Neural cell (in vitro differentiated cells): ENCODE results near the gene MRTFB. TPM values are rescaled to one million over a fixed set of nuclear protein-coding genes. Genes with fewer than 3 reads are reported as not detected.

Experiments used
- H2AFZ ChIP-seq: fragments of 200-600, 300-800 bp; sonication (generic), shearing (Covaris generic); 2 replicates; pipeline ENCODE4 v1.6.0; 2014; ENCODE audit warnings: low read depth, mild to moderate bottlenecking, antibody characterized with exemption, low read length, moderate library complexity
- H3F3A ChIP-seq: fragments of 200-600 bp; shearing (Covaris generic); 2 replicates; pipeline ENCODE4 v1.6.1; 2016; ENCODE audit warnings: mild to moderate bottlenecking, moderate library complexity, mixed read lengths, antibody characterized with exemption, low read length; ENCODE audit not compliant: insufficient read depth, poor library complexity, severe bottlenecking
- H3K27ac ChIP-seq: fragments of 200-600, 300-800 bp; sonication (generic), shearing (Covaris generic); 2 replicates; pipeline ENCODE4 v1.5.1; 2014; ENCODE audit warnings: mild to moderate bottlenecking, low read length, moderate library complexity
- H3K27me3 ChIP-seq: fragments of 300-800, 200-600 bp; sonication (generic), shearing (Covaris generic); 2 replicates; pipeline ENCODE4 v1.6.0; 2014; ENCODE audit warnings: mild to moderate bottlenecking, low read depth, low read length, moderate library complexity; ENCODE audit not compliant: insufficient read depth
- H3K36me3 ChIP-seq: fragments of 300-800, 200-600 bp; sonication (generic), shearing (Covaris generic); 2 replicates; pipeline ENCODE4 v1.5.1; 2014; ENCODE audit warnings: mild to moderate bottlenecking, antibody characterized with exemption, low read length, moderate library complexity; ENCODE audit not compliant: insufficient read depth
- H3K4me2 ChIP-seq: fragments of 300-800, 200-600 bp; sonication (generic), shearing (Covaris generic); 2 replicates; pipeline ENCODE4 v1.6.0; 2014; ENCODE audit warnings: mild to moderate bottlenecking, low read length
- H3K4me3 ChIP-seq: fragments of 300-800, 200-600 bp; sonication (generic), shearing (Covaris generic); 2 replicates; pipeline ENCODE4 v1.5.1; 2014; ENCODE audit warnings: mild to moderate bottlenecking, low read length, moderate library complexity
- H3K79me2 ChIP-seq: fragments of 200-600 bp; shearing (Covaris generic); replicated peaks from 2 replicates; pipeline ENCODE4 v1.6.0; 2014; ENCODE audit warnings: mild to moderate bottlenecking, low read length, moderate library complexity; ENCODE audit not compliant: insufficient read depth
- H3K9ac ChIP-seq: fragments of 300-800, 200-600 bp; sonication (generic), shearing (Covaris generic); 2 replicates; pipeline ENCODE4 v1.6.1; 2016; ENCODE audit warnings: mild to moderate bottlenecking, low read length, mixed read lengths
- H3K9me2 ChIP-seq: fragments of 200-600 bp; shearing (Covaris generic); 2 replicates; pipeline ENCODE4 v1.6.1; 2016; ENCODE audit warnings: mild to moderate bottlenecking, low read length, mixed read lengths; ENCODE audit not compliant: insufficient read depth
- H3K9me3 ChIP-seq: fragments of 200-600, 300-800 bp; sonication (generic), shearing (Covaris generic); 2 replicates; pipeline ENCODE4 v1.6.1; 2016; ENCODE audit warnings: mild to moderate bottlenecking, mixed run types, low read length, moderate library complexity, mixed read lengths
- H4K20me1 ChIP-seq: fragments of 200-600 bp; shearing (Covaris generic); 2 replicates; pipeline ENCODE4 v1.6.1; 2016; ENCODE audit warnings: mild to moderate bottlenecking, mixed run types; ENCODE audit not compliant: insufficient read depth
- EP300 ChIP-seq: fragments of 450-650 bp; conservative IDR thresholded peaks from 2 replicates; pipeline ENCODE4 v1.6.1; 2014; ENCODE audit warnings: antibody characterized with exemption, mild to moderate bottlenecking, moderate library complexity; ENCODE audit not compliant: poor library complexity, severe bottlenecking
- EZH2 ChIP-seq: fragments of 200-600, 300-800 bp; shearing (Covaris generic), sonication (generic); IDR thresholded peaks from 2 replicates; pipeline ENCODE4 v1.6.1; 2014; ENCODE audit warnings: antibody characterized with exemption, low read length, borderline replicate concordance, mild to moderate bottlenecking; ENCODE audit not compliant: insufficient read depth, poor library complexity, severe bottlenecking
- MXI1 ChIP-seq: fragments of 450-650 bp; conservative IDR thresholded peaks from 2 replicates; pipeline ENCODE4 v1.6.1; 2014; ENCODE audit warnings: antibody characterized with exemption, mild to moderate bottlenecking; ENCODE audit not compliant: poor library complexity, severe bottlenecking
- POLR2AphosphoS5 ChIP-seq: IDR thresholded peaks from 2 replicates; pipeline ENCODE4 v1.6.1; 2012
- RAD21 ChIP-seq: fragments of 450-650 bp; conservative IDR thresholded peaks from 2 replicates; pipeline ENCODE4 v1.6.1; 2014; ENCODE audit warnings: antibody characterized with exemption, mild to moderate bottlenecking, moderate library complexity
- SMC3 ChIP-seq: fragments of 450-650 bp; conservative IDR thresholded peaks from 2 replicates; pipeline ENCODE4 v1.6.1; 2014; ENCODE audit warnings: antibody characterized with exemption, mild to moderate bottlenecking, moderate library complexity; ENCODE audit not compliant: poor library complexity
- TAF1 ChIP-seq: IDR thresholded peaks from 2 replicates; pipeline ENCODE4 v1.6.1; 2012; ENCODE audit warnings: low read depth
- polyA plus RNA-seq: library from polyadenylated mRNA; depleted of rRNA; stranded (reverse); fragments of >200 nt; gene quantifications from 2 replicates; pipeline ENCODE4 v1.2.3, GENCODE V29; 2014
- small RNA-seq, 3 experiments: library from RNA; depleted of rRNA; stranded (forward); fragments of <200 nt; gene quantifications; one replicate each; pipeline ENCODE3, GENCODE V24; 2012
- TF ChIP-seq, protein P1 (sequence below): fragments of 450-650 bp; IDR thresholded peaks from 2 replicates; pipeline ENCODE4 v1.5.1; 2014; ENCODE audit warnings: antibody characterized with exemption, mild to moderate bottlenecking, moderate library complexity; ENCODE audit not compliant: poor library complexity, severe bottlenecking
- TF ChIP-seq, protein P2 (sequence below): IDR thresholded peaks from 2 replicates; pipeline ENCODE4 v1.6.1; 2012; ENCODE audit warnings: borderline replicate concordance

The MRTFB gene
- polyA plus RNA-seq, 1 donor from 2014 or later, result 18.6 TPM

DNA sequence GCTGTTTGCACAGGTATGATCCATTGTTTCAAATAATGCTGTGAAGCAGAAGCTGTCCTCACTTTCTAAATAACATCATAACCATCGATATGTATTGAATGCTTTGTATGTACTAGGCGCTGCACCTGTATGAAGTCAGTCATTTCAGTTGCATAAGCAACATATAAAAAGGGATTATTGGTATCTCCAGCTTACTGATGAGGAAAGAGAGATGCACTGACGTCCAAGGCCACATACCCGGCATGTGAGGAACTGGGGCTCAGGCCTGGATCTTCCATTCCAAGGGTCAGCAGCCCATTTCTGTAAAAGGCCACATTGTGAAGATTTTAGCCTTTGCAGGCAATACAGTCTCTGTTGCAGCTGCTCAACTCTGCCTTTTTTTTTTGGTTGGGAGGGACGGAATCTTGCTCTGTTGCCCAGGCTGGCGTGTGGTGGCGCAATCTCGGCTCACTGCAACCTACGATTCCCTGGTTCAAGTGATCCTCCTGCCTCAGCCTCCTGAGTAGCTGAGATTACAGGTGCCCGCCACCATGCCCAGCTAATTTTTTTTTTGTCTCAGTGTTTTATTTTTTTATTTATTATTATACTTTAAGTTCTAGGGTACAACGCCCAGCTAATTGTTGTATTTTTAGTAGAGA, 244.7 kb downstream of the MRTFB start:
- no peak for TF ChIP-seq SMC3
- TF ChIP-seq POLR2AphosphoS5, result no peak
- no peak for TF ChIP-seq RAD21
- no peak for TF ChIP-seq EP300
- no peak for TF ChIP-seq TAF1
- TF ChIP-seq, protein P1, sequence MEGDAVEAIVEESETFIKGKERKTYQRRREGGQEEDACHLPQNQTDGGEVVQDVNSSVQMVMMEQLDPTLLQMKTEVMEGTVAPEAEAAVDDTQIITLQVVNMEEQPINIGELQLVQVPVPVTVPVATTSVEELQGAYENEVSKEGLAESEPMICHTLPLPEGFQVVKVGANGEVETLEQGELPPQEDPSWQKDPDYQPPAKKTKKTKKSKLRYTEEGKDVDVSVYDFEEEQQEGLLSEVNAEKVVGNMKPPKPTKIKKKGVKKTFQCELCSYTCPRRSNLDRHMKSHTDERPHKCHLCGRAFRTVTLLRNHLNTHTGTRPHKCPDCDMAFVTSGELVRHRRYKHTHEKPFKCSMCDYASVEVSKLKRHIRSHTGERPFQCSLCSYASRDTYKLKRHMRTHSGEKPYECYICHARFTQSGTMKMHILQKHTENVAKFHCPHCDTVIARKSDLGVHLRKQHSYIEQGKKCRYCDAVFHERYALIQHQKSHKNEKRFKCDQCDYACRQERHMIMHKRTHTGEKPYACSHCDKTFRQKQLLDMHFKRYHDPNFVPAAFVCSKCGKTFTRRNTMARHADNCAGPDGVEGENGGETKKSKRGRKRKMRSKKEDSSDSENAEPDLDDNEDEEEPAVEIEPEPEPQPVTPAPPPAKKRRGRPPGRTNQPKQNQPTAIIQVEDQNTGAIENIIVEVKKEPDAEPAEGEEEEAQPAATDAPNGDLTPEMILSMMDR, result no peak
- no peak for TF ChIP-seq MXI1
- TF ChIP-seq, protein P2, sequence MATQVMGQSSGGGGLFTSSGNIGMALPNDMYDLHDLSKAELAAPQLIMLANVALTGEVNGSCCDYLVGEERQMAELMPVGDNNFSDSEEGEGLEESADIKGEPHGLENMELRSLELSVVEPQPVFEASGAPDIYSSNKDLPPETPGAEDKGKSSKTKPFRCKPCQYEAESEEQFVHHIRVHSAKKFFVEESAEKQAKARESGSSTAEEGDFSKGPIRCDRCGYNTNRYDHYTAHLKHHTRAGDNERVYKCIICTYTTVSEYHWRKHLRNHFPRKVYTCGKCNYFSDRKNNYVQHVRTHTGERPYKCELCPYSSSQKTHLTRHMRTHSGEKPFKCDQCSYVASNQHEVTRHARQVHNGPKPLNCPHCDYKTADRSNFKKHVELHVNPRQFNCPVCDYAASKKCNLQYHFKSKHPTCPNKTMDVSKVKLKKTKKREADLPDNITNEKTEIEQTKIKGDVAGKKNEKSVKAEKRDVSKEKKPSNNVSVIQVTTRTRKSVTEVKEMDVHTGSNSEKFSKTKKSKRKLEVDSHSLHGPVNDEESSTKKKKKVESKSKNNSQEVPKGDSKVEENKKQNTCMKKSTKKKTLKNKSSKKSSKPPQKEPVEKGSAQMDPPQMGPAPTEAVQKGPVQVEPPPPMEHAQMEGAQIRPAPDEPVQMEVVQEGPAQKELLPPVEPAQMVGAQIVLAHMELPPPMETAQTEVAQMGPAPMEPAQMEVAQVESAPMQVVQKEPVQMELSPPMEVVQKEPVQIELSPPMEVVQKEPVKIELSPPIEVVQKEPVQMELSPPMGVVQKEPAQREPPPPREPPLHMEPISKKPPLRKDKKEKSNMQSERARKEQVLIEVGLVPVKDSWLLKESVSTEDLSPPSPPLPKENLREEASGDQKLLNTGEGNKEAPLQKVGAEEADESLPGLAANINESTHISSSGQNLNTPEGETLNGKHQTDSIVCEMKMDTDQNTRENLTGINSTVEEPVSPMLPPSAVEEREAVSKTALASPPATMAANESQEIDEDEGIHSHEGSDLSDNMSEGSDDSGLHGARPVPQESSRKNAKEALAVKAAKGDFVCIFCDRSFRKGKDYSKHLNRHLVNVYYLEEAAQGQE, result no peak
- TF ChIP-seq EZH2, result no peak
- Histone ChIP-seq H3K9me2 (no peaks in the 10 kb centered on the region), H3K9me3 (no peaks in the 10 kb centered on the region), H3F3A (no peaks in the 10 kb centered on the region), H3K36me3 (no peaks in the 10 kb centered on the region), H3K79me2 (no peaks in the 10 kb centered on the region), H4K20me1 (no peaks in the 10 kb centered on the region), H3K27ac (no peak overlapping the region), H3K27me3 (no peaks in the 10 kb centered on the region), H2AFZ (no peak overlapping the region), H3K9ac (no peak overlapping the region), H3K4me2 (no peak overlapping the region), H3K4me3 (no peak overlapping the region)

Small RNA genes within 50 kb of the gene (small RNA-seq; reads per million reads assigned to genes)
- gene MIR193B (0.98 to 39.8 (median 27.6) reads per million in 3 experiments), gene MIR365A (0 to 0.65 (median 0.30) reads per million in 3 experiments), gene RF00019 (0 to 1.2 (median 0) reads per million in 3 experiments)

Other genes starting within 250 kb of the MRTFB start
- gene ERCC4, start 151.2 kb upstream of the MRTFB start, polyA plus RNA-seq, result 5.8 and 7.0 TPM in 2 replicates